Activated naive CD4-positive, alpha-beta T cell (primary cell): Measurements from ENCODE around the gene TIRAP.

Experiments used
- DNase-seq, 4 experiments: peaks; one replicate each; lab custom pipeline; 2025; lab: John Stamatoyannopoulos, UW

Gene TIRAP

DNA sequence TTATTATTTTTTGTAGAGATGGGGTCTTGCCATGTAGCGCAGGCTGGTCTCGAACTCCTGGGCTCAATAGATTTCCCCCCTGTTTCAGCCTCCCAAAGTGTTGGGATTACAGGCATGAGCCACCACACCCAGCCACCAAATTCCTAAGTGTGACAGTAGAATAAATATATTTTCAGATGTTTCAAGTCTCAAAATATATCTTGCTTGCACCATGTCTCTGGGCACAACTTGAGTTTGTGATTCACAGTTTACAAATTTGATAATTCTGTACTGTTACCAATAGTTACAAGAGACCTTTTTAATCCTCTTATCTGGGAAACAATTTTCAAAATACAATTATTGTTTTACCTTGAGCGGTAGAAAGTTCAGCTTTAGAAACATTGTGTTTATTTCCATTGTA lies 40.1 kb downstream of the TIRAP start:
- no peak for DNase-seq

DNA sequence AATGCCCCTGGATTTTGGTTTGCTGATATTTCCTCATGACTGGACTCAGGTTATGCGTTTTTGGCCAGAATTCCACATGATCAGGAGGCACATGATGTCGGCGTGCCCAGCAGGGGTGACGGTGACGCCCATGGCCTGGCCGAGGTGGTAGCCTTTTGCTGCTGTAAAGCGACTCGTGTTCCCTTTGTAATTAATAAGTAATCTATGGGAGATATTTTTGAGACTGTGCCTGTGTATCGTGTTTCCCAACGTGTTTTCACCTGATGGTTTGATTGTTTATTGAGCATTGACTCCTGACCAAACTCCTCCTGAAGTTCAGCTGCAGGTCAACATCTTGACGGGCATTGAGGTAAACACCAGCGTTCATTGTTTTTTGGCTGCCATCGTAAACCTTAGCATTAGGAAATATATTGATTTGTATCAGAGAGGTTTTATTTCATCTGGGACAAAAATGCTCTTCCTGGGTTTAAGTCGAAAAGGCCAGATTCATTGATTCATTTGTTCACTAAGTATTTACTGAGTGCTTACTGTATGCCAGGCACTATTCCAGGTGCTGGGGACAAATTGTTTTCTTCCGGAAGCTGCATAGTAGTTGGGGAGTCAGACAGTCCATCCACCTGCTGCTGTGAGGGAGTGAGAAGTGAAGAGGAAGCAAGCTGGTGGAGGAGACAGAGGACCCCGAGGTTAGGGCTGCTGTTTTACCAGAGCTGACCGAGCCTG lies 44.5 kb downstream of the TIRAP start:
- no peak for DNase-seq

DNA sequence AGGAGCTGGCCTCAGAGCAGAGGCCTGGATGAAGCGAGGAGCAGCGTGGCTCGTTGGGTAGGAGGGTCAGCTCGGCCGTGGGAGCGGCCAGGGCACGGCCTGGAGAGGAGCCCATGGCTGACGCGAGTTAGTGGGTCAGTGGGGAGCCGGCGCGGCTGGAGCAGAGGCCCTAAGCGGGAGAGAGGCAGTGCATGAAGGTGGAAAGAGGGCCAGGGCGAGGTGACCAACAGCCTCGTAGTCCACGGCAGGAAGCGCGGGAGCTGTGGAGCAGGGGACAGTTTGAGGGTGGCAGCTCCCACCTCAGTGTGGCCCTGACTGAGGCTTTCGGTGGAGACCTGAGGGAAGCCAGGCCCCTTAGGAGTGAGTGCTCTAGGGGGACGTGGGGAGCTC lies 45.1 kb downstream of the TIRAP start:
- DNase-seq, result no peak

DNA sequence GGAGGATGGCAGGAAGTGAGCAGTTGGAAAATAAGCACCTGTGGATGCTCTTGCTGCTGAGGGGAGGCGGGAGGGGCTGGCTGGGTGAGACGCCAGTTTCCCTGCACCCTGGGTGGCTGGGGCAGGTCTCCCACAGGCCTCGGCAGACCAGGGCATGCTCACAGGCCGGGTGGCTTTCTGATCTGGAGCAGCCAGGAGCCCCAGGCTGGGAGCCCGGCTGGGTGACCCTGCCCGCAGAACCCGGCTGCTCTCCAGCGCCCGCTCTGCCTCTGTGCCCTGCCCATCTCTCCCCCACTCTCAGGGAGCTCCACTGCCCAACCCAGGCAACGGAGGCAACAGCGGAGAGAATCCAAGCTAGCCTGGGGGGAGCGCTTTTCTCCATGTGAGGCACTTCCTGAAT lies 45.6 kb downstream of the TIRAP start:
- no peak for DNase-seq

DNA sequence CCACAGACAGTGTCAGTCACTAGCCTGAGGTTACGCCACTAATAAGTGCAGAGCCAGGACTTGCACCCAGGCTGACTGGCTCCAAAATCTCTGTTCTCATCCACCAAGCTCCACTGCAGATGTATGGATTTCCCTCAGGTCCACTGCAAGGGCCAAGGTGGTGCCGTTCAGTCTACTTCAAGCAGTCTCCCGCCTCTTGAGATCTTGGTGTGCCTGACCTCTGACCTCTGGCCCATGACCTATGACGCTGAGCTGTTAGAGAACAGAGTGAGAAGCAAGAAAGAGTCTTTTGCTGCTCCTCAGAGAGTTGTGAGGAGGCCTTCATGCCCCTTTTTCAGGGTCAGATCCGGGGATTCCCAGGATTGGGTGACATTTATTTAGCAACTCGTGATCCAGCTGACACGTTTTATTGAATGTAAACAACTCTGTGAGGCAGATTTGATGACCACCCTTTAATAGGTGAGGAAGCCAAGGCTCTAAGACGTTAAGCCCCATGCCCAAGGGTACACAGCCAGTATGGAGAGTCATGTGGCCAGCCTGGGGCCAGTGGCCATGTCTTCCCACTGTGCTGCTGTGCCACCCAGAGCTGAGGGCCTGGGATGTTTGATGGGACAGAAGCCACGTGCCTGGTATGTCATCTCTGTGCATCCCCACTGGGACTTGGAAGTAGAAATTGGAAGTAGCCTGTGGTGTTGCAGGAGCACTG lies 46.2 kb downstream of the TIRAP start:
- DNase-seq, result no peak

DNA sequence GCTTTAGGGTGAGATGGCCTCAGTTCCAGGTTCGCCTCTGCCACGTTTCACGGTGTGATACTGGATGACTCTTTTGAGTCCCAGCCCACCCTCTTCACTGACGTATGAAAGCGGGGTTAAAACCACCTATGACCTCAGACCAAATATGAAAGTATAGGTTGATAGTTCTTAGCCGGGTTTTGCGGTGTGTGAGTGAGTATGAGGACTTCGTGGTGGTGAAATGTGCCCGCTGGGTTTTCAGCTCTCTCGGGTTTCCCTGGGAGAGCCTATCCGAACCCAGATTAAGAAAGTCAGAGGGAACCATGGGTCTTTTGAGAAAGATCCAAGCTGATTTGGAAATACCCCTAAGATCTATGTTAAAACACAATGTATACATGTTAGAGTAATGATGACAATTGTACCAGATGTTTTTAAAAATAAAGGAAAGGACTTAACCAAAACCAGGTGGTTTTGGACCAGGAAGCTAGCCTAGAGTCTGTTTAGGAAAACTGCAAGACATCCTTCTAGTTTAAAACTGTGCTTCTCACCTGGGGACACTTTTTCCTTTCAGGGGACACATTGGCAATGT lies 46.8 kb downstream of the TIRAP start:
- DNase-seq, result no peak

DNA sequence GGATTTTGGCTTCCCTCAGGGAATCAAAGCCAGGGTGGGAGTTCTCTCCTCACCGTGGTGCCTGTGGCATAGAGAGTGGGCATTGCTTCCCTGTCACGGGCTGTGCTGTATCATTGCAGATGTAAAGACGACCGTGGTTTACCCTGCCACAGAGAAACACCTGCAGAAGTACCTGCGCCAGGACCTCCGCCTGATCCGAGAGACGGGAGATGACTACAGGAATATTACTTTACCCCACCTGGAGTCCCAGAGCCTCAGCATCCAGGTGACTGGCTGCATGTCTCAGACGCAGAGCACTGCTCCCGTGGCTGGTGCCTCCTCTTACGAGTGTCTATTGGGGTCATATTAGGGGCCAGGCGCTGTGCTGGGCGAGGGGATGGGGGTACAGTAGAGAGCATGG lies 48.4 kb downstream of the TIRAP start:
- no peak for DNase-seq

DNA sequence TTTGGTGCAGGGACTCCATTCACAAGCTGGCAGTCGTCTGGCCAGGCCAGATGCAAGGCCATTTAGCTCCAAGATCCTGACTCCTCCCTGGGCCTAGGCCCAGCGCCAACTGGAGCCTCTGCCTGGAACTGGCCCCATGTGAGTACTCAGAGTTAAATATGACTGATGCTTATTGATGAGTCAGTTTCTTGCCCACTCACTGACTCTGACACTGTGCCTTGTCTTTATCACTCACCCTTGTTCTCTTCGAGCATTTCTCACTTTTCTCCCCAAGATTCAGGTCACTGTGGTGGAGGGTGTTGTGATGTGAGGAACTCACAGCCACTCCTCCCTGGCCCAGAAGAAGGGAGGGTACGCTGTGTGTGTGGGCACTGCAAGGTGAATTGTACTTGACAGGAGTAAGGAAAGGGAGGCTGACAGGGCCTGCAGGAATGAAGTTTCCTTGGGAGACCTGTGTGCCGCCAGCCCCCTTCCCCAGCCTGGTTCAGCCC lies 49.4 kb downstream of the TIRAP start:
- no peak for DNase-seq

DNA sequence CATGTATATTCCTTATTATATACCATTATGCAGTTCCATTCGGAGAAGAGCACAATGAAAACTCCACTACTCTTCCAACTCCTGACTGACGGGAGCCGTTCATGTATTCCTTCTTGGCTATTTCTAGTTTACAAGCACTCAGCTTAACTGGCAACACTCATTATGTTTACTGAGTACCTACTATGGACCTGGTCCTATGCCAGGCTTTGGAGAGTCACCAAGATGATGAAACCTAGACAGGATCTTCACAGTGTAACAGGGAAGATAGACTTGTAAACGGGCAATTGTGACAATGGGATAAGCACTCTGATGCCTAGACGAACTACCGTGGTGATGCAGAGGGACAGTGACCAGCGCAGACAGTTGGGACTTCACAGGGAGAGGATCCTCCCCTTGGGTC lies 50.2 kb downstream of the TIRAP start:
- no peak for DNase-seq

DNA sequence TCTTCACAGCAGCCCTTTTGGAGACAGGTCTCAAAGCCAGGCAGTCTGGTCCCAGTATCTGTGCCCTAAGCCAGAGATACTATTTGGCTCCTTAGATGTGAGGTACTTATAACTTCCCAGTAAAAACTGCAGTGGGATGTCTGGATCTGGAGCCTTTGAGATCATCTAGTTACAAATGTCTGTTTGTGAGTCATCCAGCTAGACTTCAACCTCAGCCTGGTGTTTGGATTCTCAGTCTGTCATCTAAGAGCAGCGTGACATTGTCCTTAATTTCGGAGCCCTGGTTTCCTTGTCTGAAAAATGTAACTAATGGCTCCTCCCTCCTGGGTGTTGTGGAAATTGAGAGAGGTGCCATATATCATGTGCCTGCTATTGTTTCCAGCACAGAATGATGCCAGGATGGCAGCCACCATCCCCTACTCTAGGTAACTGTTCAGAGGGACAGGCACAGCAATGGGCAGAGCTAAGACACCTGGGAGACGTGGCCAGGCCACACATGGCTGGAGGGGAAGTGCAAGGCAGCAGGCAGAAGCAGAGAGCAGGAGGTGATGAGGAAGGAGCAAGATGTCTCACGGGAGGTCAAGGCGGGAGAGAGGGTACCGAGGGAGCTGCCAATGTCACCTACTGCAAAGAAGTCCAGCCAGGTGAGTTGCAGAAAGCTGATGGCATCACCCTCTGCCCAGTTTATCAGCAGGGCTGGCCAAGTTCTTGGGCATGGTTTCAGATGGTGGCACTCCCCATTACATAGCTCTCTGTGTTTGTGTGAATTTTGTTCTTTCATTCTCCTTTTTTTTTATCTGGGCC lies 52.0 kb downstream of the TIRAP start:
- DNase-seq, result no peak

DNA sequence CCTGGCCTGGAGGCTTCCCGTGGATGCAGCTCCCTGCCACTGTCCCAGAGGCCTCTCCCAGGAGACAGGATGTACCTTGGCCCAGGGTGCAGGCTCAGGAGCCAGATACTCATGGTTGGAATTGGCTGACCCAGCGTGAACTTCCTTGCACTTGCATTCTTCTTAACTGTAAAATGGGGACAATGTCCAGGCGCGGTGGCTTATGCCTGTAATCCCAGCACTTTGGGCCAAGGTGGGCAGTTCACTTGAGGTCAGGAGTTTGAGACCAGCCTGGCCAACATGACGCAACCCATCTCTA lies 52.5 kb downstream of the TIRAP start:
- no peak for DNase-seq

DNA sequence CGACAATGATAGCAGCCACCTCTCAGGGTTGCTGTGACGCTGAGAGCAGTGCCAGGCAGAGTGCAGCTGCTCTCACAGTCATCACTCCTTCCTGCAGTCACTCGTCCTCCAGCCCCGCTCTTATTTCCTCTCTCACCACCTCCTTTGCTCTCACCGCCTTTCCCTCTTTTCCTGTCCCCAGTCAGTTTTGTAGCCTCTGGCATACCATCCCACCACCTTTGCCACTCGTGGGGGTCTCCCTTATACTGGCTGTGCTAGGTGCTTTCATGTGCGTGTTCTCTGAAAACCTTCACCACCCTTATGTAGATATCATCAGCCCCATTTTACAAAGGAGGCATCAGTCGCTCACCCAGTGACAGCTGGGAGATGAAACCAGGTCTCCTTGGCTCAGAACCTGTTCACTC lies 53.2 kb downstream of the TIRAP start:
- DNase-seq, result no peak

DNA sequence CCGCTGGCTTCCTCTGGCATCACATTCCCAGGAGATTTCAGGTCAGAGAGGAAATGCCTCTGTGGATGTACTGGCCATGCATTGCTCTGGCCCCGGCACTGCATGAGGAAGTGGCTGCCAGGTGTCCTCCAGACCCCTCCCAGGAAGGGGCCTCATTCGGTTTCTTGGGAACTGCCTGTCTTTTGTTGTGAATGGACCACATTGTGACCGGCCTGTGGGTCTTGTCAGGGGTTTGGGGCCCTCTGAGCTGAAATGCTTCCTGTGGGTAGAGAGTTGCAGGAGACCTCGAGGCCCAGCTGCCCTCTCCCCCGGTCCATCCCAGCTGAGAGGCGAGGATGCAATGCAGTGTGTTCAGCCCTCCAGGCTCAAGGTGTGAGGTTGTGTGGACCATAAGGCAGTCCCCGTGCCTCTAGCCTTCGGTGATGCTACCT lies 53.8 kb downstream of the TIRAP start:
- DNase-seq, result no peak

DNA sequence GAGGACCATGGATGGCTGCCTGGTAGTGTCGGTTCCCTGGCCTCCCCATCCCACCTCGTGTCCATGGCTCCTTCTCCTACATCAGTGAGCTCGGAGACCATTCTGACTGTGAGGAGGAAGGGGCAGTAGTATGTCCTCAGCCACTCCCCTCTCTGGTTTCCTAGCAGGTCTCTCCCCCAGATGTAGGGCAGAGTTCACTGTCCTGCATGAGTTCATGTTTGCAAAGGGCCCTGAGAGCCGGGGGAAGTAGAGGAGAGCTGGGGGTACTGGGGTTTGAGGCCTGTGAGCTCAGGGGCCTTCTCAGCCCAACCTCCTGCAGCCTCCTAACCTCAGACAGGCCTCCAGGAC lies 54.2 kb downstream of the TIRAP start:
- DNase-seq, result no peak

DNA sequence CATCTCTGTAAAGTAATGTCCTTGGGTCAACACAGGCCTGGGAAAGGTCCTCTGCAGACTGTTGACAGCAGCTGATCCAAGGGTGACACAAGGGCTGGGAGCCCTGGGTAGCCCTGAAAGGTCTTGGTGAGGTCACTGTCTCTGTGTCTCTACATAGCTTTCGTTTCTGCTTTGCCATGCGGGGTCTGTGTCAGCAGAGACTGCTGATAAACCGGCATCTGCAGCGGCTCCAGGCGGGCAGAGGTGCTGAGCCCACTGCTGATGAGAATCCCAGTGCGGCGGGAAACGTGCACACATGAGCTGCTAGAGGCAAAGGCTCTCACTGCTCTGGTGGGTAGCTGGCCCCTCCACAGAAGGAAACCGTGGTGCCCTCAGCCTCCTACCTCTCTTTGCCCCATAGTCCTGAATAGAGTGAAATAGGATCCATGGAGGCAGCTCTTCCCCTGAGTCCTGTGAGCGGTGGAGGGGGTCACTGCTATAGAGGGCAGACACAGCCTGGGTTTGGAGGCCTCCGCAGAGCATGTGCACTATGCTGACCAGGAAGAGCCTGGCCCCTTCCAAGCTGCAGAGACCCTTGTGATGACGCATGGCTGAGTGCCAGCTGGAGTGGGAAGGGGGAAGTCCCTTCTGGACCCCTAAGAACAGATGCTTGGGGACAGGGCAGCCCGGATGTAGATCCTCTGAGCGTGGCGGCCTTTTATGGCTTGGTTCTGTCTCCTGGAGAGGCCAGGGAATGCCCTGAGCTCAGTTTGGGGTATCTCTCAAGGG lies 54.8 kb downstream of the TIRAP start:
- DNase-seq, result no peak

DNA sequence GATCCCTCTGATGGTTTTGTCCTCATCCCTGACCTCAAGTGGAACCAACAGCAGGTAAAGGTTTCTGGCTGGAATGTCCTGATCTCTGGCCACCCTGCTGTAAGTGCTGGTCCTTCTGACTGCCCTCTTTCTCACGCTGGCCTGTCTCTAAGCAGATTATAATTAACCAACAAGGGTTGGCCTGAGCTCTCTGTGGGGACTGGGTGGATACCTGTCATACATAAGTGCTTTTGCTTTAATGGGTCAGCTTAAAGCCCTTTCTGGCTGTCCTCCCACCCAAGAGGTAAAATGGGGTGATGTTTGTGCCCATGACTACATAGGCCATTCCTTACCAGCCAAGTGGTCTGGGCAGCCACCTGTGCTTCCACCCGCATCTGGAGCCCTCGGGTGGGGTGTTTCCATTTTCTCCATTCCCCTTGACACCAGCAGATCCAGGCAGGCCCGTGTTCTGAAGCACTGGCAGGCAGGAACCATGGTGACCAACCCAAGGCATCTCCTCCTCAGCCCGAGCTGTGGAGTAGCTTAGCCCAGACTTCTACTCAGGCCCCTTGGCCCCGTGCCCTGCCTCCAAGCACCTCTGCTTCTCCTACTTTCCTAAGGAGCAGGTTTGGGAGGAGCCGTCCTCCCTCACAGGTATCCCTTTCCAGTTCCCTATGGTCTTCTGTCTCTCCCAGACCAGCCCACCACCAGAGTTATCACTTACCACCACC lies 55.6 kb downstream of the TIRAP start:
- DNase-seq, result no peak

DNA sequence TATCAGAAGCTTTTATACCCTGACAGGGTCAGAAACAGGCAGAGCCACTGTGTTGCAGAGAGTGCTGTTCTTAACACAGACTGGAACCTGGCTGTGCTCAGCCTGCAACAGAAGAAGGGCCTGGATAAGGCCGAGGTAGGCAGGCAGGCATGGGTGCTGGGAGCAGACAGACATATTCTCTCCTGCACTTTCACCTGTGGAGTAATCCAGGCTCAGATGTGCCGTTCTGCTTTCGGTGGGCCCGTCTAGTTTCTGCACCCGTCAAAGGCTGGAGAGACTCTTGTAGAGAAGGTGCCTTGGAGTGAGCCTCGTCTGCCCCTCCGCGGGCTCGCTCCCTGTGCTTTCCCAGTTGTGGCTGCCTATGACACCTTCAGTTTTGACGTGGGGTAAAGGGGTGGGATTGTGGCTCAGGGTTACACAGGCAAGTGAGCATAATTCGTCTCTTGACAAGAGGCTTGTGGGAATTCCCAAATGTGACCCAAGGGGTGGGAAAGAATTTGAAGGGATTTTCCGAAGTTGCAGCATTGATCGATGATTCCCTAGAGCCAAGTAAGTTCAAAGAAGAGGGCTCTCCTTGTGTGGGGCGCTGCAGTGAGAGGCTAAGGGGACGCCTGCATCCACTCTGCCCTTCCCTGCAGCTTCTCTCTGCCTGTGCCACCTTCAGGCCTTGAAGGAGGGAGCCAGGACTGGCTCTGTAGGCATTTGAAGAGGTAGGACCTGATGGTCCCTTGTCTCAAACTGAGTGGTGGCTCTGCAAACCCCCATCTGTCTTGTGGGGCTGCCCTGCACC lies 56.4 kb downstream of the TIRAP start:
- no peak for DNase-seq

DNA sequence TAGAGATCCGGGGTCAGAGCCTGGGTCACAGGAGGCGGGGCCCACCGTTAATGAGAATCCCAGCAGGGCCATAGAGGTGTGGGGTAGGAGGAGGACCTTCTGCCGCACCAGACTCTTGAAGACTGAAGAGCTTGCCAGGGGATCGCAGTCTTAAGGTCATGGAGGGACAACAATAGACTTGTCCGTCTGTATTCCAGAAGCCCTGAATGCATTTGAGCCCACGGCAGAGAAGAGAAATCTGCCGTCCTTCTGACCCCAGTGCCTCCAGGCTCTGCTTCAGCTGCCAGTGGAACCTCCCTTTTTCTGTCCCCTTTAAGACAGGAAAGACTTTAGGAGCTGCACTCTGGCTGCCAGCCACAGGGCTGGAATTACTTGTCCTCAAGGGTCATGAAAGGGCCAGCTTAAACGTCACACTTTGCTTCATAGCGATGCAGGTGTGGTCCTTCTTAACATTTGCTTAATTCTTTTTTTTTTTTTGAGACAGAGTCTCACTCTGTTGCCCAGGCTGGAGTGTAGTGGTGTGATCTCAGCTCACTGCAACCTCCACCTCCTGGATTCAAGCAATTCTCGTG lies 57.1 kb downstream of the TIRAP start:
- DNase-seq, result no peak

DNA sequence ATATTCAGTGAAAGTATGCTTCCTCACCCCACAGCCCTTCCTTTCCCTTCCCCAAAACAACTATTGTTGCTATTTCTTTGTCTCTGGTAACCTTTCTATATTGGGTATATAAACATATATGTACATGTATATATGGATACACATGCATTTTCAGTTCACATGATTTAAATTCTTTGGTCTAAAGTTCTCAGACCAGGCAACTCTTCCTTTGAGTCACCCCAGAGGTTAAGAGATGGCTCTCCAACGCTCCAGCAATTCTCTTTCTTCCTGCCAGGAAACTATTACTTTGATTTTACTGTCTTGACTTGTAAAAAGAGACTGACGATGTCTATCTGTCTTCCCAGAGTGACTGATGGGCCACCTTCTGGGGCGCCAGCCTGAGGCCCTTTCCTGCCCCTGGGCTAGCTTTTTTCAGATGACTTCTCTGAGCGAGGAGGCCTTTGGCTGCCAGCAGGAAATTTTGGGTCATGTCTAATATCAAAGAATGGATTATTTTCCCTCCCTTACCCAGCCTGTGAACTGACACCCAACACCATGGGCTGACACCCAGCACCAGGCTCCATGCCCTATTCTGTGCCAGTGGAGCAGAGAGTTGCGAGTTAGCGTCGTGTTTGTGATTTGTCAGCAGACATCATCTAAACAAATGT lies 58.2 kb downstream of the TIRAP start:
- no peak for DNase-seq

DNA sequence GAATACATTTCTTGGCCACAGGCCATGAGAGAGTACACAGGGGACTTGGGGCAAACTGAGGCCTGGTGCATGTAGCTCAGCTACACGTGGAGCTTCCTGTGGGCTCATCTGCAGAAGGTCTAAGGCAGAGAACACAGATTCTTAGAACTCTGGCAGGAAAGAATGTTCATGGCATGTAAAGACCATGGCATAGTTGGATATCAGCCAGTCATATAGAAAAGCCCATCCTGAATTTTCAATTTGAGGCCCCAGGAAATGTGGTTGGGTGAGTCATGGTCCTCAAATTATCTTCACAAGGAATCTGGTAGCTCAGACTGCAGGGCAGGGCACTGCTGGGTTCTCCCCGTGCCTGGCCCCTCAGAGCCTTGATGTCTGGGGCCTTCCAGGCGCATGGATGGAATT lies 58.9 kb downstream of the TIRAP start:
- DNase-seq, result no peak
